ENCODE results near the gene COCH.
"Not testable (repeated sequence)": the region's sequence is repeated elsewhere in the genome, so short reads cannot be mapped to it uniquely, and the experiment has no call there.

The COCH gene

DNA sequence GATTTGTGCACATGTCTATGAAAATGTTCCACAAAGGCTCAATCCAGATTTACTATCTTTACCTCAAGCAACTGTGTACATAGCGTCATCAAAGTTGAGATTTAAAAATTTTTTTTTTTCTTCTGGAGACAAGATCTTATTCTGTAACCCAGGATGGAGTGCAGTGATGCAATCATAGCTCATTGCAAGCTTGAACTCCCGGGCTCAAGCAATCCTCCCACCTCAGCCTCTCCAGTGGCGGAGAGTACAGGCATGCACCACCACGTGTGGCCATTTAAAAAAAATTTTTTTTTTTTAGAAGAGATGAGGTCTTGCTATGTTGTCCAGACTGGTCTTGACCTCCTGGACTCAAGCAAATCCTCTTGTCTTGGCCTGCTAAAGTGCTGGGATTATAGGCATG, 2.3 kb downstream of the COCH start:
- DNase-seq, result no peak

GRCh38 chr14:30882431-30882830, 8.1 kb downstream of the COCH start:
- DNase-seq, result no peak

DNA sequence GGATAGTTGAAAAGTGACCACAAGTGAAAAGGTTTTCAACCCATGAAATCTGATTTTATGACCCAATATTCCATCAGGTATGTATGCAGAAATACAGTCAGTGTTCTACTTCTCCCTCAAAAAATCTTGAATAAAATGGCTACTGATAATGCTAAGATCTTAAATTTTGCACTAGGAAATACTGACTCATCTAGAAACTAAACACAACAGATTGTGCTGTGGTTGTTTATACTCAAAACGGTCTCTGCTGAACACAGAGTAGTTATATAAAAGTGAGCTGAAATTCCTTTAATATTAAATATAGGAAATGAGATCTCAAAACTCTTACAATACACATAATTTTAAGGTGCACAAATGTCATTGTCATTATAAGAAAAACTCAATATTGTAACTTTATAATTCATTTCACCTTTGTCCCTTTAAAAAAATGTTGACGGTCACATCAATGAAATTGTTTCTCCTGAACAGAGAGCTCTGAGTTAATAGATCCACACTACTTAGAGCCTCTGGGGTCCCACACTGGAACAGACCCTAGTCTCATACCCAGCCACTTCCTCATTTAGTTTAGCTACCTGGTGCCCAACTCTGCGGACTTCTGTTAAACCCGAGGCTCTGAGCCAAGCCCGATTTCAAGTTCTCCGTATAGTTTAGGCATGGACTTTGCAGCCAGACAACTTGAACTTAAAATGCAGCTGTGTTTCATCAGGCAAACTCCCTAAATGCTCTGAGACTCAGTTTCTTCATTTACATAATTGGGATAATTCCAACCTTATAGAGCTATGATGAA, 9.3 kb downstream of the COCH start:
- DNase-seq, result no peak

DNA sequence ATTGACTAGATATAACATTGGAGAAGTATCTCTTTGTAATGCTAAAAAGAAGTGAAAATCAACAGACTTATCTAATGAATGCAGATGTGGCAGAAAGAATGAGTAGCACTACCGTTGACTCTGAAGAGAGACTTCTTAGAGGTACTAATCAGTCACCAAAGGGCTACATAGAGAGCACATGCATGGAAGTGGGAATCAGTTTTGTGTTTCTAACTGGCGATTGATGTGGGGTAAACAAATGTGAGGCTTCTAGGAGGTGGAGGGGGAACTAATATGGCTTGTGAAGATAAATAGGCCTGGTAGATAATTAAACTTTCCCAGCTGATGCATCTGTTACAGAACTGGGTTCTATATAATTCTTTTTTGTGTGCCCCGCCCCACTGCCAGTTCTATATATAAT, 10.5 kb downstream of the COCH start:
- DNase-seq, result no peak

DNA sequence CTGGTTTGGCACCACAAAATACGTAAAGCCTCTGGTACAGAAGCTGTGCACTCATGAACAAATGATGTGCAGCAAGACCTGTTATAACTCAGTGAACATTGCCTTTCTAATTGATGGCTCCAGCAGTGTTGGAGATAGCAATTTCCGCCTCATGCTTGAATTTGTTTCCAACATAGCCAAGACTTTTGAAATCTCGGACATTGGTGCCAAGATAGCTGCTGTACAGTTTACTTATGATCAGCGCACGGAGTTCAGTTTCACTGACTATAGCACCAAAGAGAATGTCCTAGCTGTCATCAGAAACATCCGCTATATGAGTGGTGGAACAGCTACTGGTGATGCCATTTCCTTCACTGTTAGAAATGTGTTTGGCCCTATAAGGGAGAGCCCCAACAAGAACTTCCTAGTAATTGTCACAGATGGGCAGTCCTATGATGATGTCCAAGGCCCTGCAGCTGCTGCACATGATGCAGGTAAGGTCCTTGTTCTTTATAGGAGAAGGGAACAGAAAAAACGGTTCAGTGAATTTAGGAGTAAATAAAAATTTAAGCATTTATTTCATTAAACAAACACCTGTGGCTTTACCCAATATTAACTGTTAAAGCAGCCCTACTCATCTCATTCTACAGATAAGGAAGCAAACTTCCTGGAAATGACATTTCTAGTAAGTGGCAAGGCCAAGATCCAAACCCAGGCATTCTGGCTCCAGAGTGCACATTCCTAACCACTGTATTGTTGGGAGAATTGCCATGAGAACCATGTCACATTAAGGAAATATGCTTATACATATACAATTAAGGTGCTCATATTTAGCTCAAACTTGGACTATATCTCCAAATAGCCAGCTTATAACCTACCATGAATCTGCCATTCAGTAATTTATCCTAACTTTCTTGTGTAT, 11.7 kb downstream of the COCH start:
- no peak for DNase-seq

- no peak for DNase-seq
Measured at GRCh38 chr14:30888480-30889243, 14.3 kb downstream of the COCH start.

- no peak for DNase-seq
Measured at GRCh38 chr14:30889244-30889594, 14.9 kb downstream of the COCH start.

DNA sequence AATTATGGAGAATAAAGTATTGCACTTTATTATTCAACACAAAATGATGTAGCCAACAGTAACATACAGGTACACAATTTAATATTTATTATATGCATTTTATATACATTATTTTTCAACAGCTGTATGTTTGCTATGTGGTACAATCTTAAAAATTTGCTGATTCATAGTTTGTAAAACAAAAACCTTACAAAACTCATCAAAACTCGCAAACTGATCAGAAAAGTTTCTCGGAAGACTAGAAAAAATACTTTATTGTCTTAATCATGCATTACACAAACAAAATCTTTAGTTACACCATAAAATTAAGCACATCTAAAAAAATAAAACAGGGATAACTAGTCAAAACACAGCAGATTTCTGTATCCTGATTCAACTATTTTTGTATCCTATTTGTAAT, 19.5 kb downstream of the COCH start:
- DNase-seq, result no peak

DNA sequence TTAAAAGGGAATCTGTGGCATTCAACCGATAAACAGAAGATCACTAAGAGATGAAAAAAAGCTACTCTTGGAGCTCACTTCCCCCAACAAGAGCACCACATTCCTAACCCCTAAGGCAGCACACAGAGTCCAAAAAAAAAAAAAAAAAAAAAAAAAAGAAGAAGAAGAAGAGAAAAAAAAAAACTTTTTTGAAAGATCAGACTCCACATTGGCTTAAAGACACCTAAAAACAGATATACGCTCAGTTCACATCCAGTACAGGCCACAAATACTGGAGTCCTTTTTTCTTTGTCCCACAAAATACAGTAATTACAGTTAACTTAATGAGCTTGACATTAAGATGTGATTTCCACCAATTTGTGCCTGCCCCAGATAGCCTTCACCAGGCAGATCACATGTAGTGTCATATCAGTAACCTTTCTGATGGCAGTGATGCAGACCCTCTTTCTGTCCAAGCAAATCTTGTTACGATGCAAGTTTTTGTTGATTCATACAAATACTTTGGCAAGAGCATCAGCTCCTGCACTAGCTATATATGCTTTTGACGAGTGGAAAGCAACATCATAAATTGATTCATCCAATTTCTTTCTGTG, 20.7 kb downstream of the COCH start:
- DNase-seq, result no peak

- no peak for DNase-seq
Measured at GRCh38 chr14:30896435-30896834, 22.1 kb downstream of the COCH start.

GRCh38 chr14:30897121-30897520, 22.8 kb downstream of the COCH start:
- DNase-seq, result not testable (repeated sequence)

DNA sequence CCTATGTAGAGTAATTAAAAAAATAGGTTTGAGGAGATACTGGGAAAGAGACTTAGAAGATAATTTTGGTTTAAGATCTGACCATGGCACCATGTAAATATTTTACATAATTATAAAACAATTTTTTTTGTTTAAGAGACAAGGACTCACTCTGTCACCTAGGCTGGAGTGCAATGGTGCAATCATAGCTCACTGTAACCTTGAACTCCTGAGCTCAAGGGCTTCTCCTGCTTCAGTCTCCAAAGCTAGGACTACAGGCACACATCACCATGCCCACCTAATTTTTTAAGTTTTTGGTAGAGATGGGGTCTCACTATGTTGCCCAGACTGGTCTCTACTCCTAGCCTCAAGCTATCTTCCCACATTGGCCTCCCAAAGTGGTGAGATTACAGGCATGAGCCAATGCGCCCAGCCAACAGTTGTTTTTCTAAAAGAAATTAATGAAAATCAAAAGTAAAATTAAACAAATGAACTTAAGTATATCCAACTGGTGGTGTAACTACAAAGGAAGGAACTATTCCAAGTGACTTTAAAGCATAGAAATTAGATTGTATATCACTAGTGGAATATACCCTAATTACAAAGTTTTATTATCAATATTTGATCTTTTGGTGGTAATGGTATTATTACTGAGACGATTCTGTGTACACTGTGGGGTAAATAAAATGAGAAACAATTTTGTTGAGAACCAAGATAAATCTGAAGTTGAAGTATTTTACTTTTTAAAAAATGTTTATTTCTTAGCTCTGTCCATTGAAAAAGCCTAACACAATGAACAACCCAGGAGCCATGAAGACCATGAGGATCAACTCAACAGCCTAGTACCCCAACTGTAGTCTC, 29.1 kb downstream of the COCH start:
- no peak for DNase-seq

DNA sequence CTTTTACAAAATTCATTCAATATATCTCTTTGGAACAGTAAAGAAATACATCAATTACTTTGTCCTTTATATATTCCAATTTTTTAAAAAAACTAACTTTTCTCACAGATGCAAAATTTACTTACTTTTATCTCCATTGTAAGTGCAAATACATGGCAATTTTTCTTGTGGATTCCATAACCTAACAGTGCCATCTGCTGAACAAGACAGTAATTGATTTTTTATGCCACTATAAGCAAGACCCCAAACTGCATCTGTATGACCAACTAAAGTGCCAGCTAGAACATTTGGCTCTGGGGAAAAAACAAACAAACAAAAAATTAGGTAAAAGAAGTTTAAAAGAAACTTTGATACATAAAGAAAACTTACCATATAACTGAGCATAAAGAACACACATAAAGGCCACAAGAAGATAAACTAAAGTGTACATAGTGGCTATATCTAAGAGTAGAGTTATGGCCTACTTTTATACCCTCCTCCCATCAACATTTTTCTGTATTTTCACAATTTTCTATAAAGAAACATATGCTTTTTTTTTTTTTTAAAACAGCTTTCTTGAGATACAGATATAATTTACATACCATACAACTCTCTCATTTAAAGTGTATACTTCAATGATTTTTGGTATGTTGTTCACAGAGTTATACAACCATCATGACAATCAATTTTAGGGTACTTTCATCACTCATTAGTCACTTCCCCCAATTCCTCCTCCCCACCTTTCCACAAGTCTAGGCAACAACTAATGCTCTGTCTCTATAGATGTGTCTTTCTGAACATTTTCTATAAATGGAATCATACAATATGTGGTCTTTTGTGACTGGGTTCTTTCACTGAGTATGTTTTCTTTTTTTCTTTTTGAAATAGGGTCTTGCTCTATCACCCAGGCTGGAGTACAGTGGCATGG, 32.6 kb downstream of the COCH start:
- no peak for DNase-seq

DNA sequence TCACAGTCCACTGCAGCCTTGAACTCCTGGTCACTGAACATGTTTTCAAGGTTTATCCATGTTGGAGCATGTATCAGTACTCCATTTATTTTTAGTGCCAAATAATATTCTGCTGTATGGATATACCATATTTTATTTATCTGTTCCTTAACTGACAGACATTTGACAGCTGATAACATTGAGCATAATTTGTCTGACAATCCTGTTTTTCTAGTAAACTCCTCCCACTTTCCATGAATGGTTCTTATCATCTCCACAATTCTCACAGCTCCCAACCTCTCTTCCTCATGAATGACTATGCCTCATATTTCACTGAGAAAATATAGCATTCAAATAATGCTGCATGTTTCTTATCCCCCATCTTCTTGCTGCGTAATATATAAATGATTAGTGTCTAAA, 33.3 kb downstream of the COCH start:
- DNase-seq, result no peak

- DNase-seq, result no peak
Measured at GRCh38 chr14:30908826-30909225, 34.5 kb downstream of the COCH start.

DNA sequence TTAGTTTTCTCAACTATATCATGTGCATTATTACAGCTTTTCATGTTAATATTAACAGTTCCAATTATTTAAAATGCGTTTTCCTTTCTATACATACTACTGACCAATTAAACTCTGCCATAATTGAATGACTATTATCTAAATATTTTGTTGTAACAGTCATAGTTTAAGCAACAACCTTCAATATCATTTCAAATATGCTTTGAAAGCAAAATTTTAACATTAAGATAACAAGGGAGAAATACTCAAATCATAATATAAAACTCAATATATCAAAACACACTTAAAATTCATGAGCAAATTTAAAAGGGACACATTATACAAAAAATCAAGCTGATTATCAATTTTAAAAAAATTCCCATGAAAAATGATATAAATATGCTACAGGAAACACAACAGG, 40.5 kb downstream of the COCH start:
- no peak for DNase-seq

GRCh38 chr14:30915596-30915995, 41.2 kb downstream of the COCH start:
- DNase-seq, result no peak

- no peak for DNase-seq
Measured at GRCh38 chr14:30921305-30921704, 46.9 kb downstream of the COCH start.

DNA sequence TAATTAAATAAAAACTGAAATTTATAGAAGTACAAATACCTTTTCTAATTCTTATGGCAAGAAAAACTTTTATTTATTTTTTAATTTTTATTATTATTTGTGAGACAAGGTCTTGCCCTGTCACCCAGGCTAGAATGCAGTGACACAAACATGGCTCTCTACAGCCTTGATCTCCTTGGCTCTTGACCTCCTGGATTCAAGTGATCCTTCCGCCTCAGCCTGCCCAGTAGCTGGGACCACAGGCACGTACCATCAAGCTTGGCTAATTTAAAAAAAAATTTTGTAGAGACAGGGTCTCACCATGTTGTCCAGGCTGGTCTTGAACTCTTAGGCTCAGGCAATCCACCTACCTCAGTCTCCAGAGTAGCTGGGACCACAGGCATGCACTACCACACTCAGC, 47.4 kb downstream of the COCH start:
- no peak for DNase-seq

- no peak for DNase-seq
Measured at GRCh38 chr14:30925254-30925653, 50.9 kb downstream of the COCH start.

GRCh38 chr14:30928462-30928861, 54.1 kb downstream of the COCH start:
- no peak for DNase-seq
